Ovary (tissue), 3 donors: Measurements from ENCODE around the gene UBL5.
"Not testable (repeated sequence)": the region's sequence is repeated elsewhere in the genome, so short reads cannot be mapped to it uniquely, and the experiment has no call there.

ENCODE experiments used
- EP300 ChIP-seq: sonication (generic); formaldehyde crosslinking; IDR thresholded peaks from one replicate; pipeline ENCODE4 v1.6.1; 2017; ENCODE audit warnings: antibody characterized with exemption
- TF ChIP-seq, protein P1 (sequence below), 3 donors: fragments of 450-650 bp in 2 of 3; fragments of 200-600 bp in 1 of 3; IDR thresholded peaks; one replicate each; pipeline versions ENCODE4 v1.5.1 to v1.8.0; 2016 to 2022; ENCODE audit warnings: antibody characterized with exemption in 3 of 3, mild to moderate bottlenecking in 1 of 3
- donor health status: DM: no; HTN: no; CAD: no.

DNA sequence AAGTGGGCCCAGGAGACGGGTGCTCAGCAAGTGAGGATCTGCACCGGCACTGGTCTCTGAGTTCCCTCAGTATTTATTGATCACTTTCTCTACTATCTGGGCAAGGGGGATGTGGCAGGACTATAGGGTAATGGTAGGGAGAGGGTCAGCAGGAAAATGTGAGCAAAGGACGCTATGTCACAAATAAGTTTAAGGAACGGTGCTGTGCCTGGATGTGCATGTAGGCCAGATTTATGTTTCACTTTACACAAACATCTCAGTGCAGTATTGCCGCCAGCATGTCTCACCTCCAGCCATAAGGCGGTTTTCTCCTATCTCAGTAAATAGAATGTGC lies 43.6 kb upstream of the UBL5 start:
- TF ChIP-seq, protein P1, sequence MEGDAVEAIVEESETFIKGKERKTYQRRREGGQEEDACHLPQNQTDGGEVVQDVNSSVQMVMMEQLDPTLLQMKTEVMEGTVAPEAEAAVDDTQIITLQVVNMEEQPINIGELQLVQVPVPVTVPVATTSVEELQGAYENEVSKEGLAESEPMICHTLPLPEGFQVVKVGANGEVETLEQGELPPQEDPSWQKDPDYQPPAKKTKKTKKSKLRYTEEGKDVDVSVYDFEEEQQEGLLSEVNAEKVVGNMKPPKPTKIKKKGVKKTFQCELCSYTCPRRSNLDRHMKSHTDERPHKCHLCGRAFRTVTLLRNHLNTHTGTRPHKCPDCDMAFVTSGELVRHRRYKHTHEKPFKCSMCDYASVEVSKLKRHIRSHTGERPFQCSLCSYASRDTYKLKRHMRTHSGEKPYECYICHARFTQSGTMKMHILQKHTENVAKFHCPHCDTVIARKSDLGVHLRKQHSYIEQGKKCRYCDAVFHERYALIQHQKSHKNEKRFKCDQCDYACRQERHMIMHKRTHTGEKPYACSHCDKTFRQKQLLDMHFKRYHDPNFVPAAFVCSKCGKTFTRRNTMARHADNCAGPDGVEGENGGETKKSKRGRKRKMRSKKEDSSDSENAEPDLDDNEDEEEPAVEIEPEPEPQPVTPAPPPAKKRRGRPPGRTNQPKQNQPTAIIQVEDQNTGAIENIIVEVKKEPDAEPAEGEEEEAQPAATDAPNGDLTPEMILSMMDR (IDR thresholded peaks at IDR 0.05) = not testable (repeated sequence)
- not testable (repeated sequence) for TF ChIP-seq EP300
